ENCODE data around the gene ERF.

DNA sequence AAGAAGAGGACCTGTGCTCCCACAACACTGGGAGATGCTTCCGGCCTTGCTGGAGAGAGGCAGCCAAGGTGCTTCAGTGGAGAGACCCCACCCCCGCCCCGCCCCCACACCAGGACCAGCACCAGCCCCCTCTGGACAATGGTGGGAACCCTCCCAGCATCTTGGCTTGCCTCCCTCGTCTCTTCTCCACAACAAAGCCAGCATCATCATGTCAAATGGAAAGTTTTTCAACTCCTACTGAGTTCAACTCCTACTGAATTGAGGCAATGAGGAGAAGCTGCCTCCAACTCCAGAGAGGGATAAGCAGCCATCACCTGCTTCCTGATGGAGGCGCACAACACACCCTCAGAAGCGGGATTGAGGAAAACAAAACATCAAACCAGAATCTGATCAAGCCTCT lies 50.3 kb downstream of the ERF start:
- TF ChIP-seq CTCF (conservative IDR thresholded peaks at IDR 0.05) = no peak
- TF ChIP-seq EZH2 (IDR thresholded peaks at IDR 0.05; ENCODE audit: low read depth) = no peak

All from PC-9 (cell line).